ENCODE measurements around the gene EIF4E3.

The EIF4E3 gene

GRCh38 chr3:71647751-71648150 lies 77.5 kb downstream of the EIF4E3 start:
- no peak for DNase-seq (ENCODE audit: low spot score)

DNA sequence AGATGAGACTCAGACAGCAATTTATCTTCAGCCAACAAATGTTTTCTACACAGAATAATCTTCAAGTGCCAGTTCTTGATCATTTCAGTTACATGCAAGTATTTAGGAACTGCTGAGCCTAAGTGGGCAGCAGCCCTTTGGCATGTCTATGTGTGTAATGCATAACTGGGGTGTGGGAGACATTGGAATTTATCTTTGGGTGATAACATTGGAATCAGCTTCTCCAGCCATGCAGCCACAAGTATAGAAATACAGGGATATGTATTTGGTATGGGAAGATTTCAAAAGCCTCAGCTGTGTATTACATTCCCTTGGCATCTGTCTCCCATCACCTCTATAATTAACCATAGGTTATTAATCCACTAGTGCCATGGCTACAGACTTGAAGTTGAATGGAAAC lies 78.2 kb downstream of the EIF4E3 start:
- no peak for DNase-seq (ENCODE audit: low spot score)

GRCh38 chr3:71645140-71645539 lies 80.1 kb downstream of the EIF4E3 start:
- no peak for DNase-seq (ENCODE audit: low spot score)

- no peak for DNase-seq (ENCODE audit: low spot score)
These were observed 83.5 kb downstream of the EIF4E3 start for GRCh38 chr3:71641674-71642073.

- no peak for DNase-seq (ENCODE audit: low spot score)
These were observed 84.7 kb downstream of the EIF4E3 start for GRCh38 chr3:71640331-71640983.

- no peak for DNase-seq (ENCODE audit: low spot score)
These were observed 88.7 kb downstream of the EIF4E3 start for GRCh38 chr3:71636482-71636881.

DNA sequence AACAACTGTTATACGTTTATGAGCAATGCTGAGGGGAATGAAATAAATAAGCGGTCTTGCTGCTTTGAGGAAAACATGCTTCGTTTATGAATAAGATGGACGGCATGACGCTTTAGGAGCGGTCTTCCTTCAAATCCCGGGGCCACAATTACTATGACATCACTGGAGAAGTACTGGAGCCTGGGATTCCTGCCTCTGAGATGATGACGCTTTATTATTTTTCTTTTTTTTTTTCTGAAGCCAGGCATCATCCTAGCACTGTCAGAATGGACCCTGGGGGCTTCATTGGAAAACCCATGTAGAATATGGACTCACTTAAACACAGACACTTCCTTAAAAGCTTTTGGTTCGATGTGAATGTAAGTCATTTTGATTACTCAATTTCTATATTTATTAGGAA lies 89.2 kb downstream of the EIF4E3 start:
- no peak for DNase-seq (ENCODE audit: low spot score)

GRCh38 chr3:71634671-71635070 lies 90.5 kb downstream of the EIF4E3 start:
- DNase-seq (ENCODE audit: low spot score), result no peak

- DNase-seq (ENCODE audit: low spot score), result no peak
These were observed 95.5 kb downstream of the EIF4E3 start for GRCh38 chr3:71629711-71630110.

- DNase-seq (ENCODE audit: low spot score), result no peak
These were observed 95.9 kb downstream of the EIF4E3 start for GRCh38 chr3:71629289-71629688.

- DNase-seq (ENCODE audit: low spot score), result no peak
These were observed 96.7 kb downstream of the EIF4E3 start for GRCh38 chr3:71628522-71628921.

- no peak for DNase-seq (ENCODE audit: low spot score)
These were observed 99.5 kb downstream of the EIF4E3 start for GRCh38 chr3:71625676-71626075.

Measured in D341Med (cell line).